Endothelial cell of umbilical vein (primary cell): ENCODE results near the gene RING1.

ENCODE experiments used
- POLR2A ChIP-seq: IDR thresholded peaks from 2 replicates; pipeline ENCODE4 v1.6.1; 2012; ENCODE audit warnings: low read depth, mild to moderate bottlenecking, control low read depth, low read length
- TF ChIP-seq, protein P1 (sequence below): IDR thresholded peaks from 2 replicates; pipeline ENCODE4 v1.6.1; 2011; ENCODE audit not compliant: insufficient read depth, insufficient read length

DNA sequence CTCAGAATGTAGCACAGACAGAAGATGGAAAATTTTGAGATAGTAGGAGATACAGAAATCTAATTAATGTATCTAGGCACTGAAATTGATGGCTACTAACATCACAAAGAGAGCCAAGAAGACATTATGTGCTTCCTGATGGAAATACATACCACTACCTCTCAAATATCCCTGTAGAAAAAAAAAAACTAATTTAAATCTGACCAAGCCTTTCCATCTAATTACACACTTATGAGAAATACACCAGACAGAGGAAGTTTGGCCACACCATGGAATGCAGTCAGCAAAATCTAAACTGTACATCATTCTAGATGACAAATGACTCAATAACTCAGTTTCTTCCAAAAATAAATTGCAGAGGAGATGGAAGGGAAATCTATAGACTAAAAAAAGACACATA is 44.5 kb downstream of the RING1 start:
- TF ChIP-seq, protein P1, sequence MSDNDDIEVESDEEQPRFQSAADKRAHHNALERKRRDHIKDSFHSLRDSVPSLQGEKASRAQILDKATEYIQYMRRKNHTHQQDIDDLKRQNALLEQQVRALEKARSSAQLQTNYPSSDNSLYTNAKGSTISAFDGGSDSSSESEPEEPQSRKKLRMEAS: no peak
- TF ChIP-seq POLR2A: no peak
